GM19455 (cell line): Measurements from ENCODE around the gene UGT1A10.

Experiments
- ATAC-seq: cut with Tn5 transposase; IDR thresholded peaks from one replicate; pipeline ENCODE4 v1.9.1; 2021; ENCODE audit not compliant: unreplicated experiment

Gene UGT1A10

DNA sequence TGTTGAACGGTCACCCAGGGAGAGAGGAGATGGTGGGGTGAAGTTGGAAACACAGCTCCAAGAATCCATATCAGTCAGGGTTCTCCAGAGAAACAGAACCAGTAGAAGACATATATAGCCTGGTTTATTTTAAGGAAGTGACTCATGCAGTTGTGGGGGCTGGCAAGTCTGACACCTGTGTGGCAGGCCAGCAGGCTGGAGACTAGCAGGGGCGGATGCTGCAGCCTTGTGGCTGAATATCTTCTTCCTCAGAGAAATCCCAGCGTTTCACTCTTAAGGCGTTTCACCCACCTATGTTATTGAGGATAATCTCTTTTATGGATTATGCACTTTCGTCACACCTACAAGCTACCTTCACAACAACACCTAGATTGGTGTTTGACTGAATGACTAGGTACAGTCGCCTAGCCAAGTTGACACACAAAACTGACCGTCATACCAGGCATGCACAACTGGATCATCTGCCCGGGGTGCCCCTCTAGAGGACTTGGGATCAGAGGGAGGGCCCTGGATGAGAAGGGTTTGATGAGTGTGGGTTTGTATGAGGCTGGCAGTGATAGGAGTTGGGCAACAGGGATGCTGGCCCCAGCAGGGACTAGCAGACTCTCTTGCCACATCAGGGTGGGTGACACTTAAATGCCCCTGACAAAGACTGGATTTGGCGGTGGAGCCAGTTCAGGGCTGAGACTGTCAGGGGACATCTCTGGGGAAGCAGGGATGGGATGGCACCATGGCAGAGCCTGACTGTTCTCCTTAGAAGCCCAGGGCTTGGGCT, 165.3 kb downstream of the UGT1A10 start:
- ATAC-seq, result no peak

DNA sequence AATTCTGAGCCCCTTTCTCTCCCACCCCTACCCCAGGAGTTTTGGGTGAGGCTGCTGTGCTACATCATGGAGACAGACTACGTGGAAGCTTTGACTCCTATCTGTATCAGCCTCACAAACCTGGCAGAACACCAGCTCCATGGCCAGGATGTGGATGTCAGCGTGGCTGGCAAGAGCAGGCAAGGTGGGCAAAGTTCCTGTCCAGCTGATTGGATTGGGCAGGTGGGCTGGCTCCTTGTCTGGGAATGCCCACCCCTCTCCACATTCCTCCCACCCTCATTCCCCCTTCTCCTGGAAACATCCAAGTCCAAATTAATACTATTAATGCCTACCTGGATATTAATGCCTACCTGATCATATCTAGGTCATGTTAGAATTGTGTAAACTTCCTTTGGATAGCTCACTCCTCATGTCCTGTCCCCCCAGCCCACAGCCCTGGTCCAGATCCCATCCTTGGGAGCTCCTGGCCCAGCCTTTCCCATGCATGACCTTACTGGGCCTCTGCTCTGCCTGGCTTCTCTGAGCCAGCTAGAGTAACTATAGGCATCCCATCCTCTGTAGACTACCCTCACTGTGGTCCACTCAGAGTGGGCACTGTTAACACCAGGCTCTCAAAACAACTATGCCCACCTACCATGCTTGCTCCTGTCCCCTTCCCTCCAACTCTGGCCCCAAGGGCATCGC, 166.0 kb downstream of the UGT1A10 start:
- ATAC-seq, result no peak

DNA sequence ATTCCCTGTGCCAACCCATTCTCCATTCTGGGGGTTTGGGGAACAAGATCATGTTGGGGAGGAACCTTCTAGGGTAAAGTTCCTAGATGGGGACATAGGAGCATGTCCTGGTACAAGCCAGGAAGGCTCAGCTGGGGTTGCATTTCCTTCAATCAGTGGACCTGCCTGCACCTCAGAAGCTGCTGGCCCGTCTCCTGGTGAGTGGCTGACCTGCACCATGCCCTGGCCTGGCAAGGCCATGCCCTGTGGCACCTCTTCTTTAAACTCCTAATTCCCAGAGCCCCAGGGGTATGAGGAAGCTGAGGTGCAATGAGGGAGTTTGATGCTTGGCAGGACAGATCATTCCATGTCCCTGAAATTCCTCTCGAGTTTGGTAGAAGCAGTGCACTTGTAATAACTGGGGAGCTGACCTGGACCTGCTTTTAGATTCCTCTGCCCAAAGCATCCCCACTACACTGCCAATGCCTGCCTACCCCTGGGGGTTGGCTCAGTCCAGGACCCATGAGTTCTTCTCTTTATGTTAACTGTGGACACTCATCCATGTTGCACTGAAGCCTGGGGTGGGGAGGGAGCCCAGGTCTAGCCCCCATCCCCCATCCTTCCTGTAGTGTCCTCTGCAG, 167.2 kb downstream of the UGT1A10 start:
- no peak for ATAC-seq

DNA sequence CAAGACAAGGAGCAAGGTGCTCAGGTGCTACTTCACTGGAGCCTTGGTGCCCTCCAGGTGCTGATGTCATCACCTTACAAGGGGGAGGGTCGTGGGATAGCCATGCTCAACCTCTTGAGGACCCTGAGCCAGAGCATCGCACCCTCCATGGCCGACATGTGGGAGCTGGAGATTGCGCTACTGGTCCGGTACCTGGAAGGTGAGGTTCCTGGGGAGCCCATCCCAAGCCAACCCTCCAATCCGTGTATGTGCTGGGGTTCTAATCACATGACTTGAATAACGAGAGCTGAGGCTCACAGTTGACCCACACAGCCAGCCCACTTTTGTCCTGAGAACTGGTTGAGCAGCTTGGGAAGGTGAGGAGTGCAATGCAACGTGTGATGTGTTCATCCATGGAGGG, 167.7 kb downstream of the UGT1A10 start:
- ATAC-seq, result no peak

DNA sequence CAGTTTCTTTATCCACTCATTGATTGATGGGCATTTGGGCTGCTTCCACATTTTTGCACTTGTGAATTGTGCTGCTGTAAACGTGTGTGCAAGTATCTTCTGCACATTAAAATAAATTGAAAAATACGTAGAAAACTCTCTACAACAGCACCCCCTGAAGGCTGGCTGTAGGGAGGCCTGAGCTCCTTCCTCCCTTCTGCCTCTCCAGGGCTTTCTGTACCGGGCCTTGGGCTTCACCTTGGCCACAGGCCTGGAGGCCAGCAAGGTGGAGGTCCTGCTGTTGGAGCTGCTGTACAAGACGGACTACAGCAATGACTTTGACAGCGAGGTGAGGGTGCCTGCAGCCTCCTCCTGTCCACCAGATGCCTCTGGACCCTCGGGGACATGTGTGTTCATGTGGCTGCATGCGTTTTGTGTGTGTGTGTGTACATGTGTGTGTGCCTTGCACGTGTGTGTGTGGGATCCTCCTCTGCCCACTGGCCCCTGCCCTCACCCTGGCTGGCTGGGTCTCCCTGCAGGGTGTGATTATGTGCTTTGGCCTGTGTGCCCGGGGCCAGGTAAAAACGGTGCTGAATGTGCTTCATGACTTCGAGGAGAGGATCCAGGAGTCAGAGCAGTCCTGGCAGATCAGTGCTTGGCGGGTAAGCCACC, 171.1 kb downstream of the UGT1A10 start:
- no peak for ATAC-seq

DNA sequence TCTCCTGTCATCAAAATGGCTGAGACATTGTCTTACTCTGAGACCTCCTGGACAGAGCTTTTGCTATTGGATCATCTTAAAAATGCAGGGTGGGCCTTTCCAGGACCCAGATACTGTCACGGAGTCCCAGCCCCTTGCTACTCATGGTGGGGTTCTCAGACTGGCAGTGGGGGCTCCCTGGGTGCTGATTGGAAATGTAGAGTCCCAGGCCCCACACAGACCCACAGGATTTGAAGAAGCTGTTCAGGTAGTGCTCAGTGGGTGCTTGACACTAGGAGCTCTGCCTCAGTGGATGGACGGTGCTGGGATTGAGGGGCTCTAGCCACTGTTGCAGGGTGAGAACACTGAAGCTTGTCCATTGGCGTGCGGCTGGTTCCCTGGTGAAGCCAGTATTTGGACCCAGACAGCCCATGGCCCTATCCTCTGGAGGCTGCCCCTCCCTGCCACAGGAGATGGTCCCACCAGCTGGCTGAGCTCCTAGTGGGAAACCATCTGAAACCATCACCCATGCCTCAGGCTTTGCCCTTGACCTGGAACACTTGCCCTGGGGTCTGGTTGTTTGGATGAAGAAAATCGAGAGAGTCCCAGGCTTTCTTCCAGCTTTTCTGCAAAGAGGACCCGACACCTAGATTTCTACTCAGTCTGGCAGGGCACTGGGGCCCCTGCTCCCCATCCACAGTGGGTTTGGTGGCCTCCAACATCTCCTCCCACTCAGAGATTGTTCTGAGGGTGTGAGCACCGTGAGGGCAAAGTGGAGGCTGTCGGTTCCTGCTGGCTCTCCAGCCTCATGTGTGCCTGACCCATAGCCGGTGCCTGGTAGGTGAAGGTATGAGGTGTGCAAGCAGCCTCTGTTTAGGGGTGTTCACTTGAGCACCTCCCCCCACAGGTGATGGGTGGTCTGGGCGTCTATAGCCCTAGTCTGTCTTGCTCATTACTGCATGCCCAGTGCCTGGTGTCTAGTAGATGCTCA, 172.0 kb downstream of the UGT1A10 start:
- no peak for ATAC-seq

DNA sequence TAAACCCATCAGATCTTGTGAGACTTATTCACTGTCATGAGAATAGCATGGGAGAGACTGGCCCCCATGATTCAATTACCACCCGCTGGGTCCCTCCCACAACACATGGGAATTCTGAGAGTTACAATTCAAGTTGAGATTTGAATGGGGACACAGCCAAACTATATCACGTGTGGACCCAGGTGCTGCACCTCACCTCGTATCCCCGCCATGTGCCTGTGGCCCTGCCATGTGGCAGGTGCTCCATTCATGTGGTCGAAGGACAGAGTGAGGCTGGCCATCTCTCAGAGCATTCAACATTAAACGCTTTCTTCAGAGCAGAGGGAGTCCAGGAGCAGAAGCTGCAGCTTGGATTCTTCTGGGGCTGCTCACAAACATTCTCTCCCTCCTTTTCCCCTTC, 174.1 kb downstream of the UGT1A10 start:
- ATAC-seq, result no peak

DNA sequence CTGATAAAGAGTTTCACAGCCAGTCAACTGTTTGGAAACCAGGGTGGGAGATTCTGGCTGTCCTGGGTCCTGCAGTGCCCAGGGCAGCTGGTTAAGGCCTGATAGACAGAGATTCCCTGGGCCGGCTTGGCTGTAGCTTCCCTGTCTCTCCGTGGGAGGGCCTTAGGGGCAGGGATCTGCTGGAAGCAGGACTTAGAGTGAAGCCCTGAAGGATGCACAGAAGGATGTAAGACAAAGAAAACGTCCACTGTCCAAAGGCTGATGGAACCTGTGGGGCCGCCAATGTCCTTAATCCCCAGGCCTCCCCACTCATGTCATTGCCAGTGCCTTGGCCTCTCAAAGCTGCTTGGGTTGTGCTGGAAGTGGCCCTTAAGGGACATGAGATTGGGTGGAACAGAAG, 174.8 kb downstream of the UGT1A10 start:
- ATAC-seq, result no peak

DNA sequence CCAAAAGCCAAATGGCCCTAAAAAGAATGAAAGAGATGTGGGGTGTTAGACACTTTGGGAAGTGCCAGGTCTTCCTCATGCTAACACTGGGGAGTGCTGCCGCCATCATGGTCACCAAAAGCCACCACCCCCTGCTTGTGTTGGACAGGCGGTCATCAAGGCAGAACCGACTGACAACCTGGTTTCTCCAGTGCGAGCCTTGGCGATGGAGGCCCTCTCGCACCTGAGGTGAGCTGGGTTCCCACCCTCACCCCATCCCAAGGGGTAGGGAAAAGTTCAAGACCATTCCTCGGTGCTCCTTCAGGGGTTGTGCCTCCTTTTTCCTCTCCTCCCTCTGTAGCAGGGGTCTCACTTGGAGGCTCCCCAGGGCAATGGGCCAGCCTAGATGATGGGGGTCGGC, 175.5 kb downstream of the UGT1A10 start:
- no peak for ATAC-seq

DNA sequence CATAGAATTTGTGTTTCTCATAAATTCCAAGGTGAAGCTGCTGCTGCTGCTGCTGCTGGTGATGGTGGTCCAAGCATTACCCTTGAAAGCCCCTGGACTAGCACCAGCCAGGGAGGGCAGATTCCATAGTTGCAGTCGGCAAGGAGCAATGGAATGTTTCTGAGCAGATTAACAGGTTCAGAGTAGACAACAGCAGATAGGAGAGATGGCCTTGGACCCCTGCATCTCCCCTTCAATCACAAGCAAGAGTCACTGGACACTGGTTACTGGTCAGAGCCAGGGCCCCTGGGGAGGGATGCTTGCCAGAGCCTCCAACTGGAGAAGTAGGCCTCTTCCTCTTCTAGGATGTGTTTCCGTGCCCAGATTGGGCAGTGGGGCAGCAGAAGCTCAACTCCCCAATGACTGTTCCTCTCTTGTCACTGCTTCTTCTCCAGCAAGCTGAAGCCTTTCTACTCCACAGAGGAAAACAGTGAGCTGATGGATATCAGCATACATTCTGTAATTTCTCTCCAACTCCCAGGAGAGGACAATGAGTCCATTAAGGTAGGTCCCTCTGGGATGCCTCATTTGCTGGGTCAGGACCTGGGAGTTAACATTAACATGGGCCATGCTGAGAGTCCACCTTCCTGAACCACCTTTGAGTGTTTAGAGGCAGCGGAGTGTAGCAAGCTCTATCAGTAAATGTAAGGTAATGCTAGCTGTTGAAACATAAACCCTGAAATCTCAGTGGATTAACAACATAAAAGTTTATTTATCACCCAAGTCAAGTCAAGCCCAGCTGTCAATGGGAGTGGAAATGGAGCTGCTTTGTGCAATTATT, 177.2 kb downstream of the UGT1A10 start:
- ATAC-seq, result no peak

DNA sequence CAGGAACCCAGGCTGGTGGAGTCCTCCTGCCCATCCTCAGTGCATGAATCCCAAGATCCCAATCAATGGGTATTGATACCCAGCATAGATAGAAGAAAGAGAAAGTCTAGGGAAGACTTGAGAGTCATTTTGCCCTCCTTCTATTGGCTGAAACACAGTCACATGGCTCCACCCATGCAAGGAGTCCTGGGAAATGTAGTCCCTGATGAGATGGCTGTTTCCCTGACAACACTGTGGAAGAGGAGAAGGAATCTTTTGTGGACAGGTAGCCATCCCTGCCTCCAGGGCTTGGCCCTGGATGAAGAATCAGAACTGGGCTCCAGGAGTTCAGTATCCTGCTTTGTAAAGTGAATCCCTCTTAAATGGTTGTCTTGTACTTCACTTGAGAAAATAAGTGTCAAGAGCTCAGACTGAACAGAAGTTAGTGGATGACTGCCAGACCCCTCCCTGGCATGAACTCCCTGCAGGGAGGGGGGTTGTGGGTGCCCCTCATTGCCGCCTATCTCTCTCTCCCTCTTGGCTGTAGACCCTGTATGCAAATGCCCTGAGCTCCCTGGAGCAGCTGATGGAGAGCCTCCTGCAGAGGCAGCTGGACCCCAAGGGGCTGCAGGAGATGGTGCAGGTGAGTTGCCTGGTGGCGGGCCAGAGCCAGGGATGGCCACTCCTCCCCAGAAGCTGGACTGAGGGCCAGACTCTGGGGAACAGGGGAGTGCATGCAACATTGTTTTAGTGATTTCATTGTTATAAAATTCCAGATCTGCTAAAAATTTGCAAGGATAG, 178.0 kb downstream of the UGT1A10 start:
- ATAC-seq, result no peak

DNA sequence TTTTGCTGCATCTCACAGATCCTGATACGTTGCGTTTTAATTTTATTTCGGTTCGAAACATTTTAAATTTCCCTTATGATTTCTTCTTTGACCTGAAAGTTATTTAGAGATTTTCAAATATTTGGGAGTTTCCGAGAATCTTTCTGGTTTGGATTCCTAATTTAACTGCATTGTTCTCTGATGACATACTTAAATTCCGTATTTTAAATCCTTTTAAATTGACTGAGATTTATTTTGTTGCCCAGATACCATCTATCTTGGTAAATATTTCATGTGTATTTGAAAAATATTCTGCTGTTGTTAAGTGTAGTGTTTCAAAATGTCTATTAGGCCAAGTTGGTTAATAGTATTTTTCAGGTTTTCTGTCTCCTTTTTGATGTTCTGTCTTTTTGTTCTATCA, 179.6 kb downstream of the UGT1A10 start:
- no peak for ATAC-seq

DNA sequence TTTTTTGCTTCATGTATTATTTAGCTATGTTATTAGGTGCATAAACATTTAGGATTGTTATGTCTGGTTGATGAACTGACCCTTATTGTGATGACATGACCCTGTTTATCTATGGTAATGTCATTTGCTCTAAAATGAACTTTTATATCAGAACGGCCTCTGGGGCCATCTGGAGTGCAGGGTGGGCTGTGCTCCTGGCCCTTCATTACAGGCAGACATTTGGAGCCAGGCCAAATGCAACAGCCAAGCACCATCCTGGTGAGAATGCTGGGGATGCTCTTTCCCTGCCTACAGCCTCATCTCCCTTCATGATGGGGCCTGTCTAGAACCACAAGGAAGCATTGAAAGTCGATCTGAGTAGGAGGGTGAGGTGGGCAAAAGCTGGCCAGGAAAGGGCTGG, 180.1 kb downstream of the UGT1A10 start:
- ATAC-seq, result no peak

DNA sequence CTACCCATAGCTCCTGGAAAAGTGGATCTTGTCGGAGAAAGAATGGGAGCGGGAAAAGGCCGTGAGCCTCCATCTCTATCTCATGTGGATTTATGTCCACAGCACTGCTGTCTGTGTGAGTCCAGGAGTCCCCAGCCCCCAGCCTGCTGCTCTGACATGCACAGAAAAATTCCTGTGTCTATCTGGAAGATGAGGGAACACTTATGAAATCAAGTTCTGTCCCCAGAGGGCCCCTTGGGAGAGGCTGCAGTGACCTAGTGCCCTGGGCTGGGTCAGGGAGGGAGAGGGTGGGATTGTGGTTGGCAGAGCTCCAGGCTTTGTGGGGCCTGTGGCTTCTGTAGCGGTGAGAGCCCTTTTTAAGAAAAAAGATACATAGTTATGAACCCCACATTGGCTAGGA, 180.5 kb downstream of the UGT1A10 start:
- no peak for ATAC-seq

DNA sequence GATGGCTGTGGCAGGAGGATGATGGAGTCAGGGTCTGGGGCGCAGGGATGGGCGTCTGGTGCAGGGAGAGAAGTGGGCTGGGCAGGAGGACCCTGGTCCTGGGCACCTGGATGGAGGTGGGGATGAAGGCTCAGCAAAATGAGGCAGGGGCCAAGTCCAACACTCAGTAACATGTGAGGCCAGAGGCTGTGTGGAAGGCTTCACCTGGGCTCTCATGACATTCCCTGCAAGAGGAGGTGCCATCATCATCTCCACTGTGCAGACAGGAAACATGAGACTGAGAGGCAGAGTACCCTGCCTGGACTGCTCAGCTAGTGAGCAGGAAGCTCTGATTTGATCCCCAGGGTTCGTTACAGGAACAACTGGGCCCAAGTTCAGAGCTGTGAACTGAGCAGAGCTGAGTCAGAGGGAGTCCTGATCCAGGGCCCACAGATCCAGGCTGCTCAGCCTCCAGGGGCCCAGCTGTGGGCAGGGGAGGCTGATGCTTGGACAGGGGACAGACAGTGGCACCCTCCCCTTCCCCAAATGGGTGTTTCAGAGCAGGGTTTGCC, 181.2 kb downstream of the UGT1A10 start:
- ATAC-seq, result no peak

DNA sequence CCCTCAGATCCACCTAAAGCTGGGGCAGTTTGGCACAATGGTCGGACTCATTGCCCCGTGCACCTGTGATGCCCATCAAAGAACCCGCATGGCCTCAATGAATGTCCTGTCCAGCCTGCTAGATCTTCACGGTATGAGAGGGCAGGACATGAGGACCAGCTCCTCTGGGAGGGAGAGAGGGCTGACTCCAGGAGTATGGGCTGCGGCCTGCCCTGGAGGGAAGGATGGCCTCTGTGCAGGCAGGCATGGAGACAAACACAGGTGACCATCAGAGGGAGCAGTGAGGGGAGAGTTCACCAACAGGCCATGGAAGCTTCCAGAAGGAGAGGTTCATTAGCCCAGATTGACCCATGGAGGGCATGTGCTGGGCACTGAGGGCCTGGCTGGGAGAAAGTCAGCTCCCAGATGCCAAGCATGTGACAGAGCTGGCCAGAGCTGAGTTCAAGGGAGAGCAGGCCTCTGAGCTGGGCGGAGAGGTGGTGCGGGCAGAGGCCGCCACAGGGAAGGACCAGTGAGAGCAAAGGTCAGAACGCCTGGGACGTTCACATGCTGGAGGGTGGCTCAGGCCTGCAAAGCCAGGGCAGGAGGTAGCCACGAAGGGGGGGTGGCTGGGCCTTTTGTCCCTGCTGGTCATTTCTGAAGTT, 181.9 kb downstream of the UGT1A10 start:
- no peak for ATAC-seq

DNA sequence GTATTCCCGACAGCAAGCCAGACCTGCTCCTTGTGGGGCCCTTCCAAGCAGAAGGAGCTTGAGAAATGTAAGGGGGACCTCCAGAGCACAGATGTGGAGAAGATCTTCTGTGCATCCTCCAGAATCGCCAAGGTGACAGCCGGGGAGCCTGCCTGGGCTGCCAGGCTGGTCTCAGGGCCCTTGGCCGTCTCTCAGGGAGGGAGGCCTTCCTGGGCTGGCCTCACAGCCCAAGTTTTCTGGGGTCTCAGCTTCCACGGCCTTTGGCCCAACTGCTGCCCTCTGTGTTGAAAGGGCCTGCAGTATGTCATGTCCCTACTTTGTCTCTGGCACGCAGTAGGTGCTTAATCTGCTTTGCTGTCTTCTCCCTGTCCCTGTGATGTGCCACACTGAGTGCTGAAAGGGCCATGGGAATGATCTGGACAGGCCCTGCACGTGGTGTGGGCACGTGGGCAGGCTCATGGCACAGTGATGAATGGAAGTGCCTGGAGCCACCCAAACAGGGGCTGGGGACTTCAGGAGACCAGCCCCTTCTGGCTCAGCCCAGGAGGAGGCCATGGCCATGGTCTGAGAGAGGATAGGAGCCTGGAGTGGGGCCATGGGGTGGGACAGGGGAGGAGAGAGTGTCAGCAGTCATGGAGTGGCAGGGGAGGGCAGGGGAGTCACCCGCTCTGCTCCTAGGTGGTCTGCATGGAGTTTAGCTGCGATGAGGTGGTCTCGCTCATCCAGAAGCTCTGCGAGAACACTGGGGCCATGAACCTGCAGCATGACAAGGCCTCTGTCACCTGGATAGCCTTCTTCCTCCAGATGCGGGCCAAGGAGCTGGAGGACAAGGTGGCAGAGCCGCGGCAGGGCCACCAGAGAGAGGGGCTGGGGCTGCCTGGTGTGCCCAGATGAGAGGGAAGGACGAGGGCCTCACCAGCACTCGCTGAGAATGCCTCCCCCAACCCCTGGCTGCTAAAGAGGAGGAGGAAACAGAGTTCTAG, 182.7 kb downstream of the UGT1A10 start:
- no peak for ATAC-seq
